GM12878 (cell line): ENCODE data around the gene NELFE. TPM values are rescaled to one million over a fixed set of nuclear protein-coding genes. Genes with fewer than 3 reads are reported as not detected.

Experiments used
- BACH1 ChIP-seq: fragments of 450-650 bp; IDR thresholded peaks from 2 replicates; pipeline ENCODE4 v1.6.1; 2017; ENCODE audit warnings: mild to moderate bottlenecking, borderline replicate concordance
- BHLHE40 ChIP-seq, 2 experiments: fragments of 450-650 bp in 1 of 2; IDR thresholded peaks; 2 replicates each; pipeline ENCODE4 v1.6.1; 2011 to 2017; ENCODE audit warnings: low read depth in 2 of 2, borderline replicate concordance in 1 of 2, improper control_type of control experiment in 1 of 2, low read length in 1 of 2, mild to moderate bottlenecking in 1 of 2
- EP300 ChIP-seq, 2 experiments: fragments of 150-350 bp in 1 of 2; IDR thresholded peaks; 2 replicates each; pipeline ENCODE4 v1.6.1; 2011 to 2012; ENCODE audit warnings: low read depth in 2 of 2, low read length in 2 of 2, borderline replicate concordance in 1 of 2, improper control_type of control experiment in 1 of 2, inconsistent platforms in 1 of 2; ENCODE audit not compliant: control insufficient read depth in 1 of 2
- IKZF2 ChIP-seq, 2 experiments: fragments of 450-650 bp; IDR thresholded peaks; 2 replicates each; pipeline ENCODE4 v1.6.1; 2017; ENCODE audit warnings: mild to moderate bottlenecking in 2 of 2, moderate library complexity in 2 of 2
- KLF5 ChIP-seq: fragments of 450-650 bp; IDR thresholded peaks from 2 replicates; pipeline ENCODE4 v1.6.1; 2014; ENCODE audit warnings: mild to moderate bottlenecking; ENCODE audit not compliant: partially characterized antibody
- LARP7 ChIP-seq: fragments of 450-650 bp; IDR thresholded peaks from 2 replicates; pipeline ENCODE4 v1.6.1; 2017; ENCODE audit warnings: mild to moderate bottlenecking
- MEF2A ChIP-seq: IDR thresholded peaks from 2 replicates; pipeline ENCODE4 v1.6.1; 2011; ENCODE audit warnings: low read depth, mild to moderate bottlenecking, low read length, moderate library complexity; ENCODE audit not compliant: insufficient read depth
- MEF2B ChIP-seq: fragments of 450-650 bp; IDR thresholded peaks from 2 replicates; pipeline ENCODE4 v1.6.1; 2018; ENCODE audit warnings: mild to moderate bottlenecking, moderate library complexity; ENCODE audit not compliant: partially characterized antibody, poor library complexity, severe bottlenecking
- NFYA ChIP-seq: IDR thresholded peaks from 2 replicates; pipeline ENCODE4 v1.6.1; 2011; ENCODE audit warnings: low read depth, mild to moderate bottlenecking, low read length, improper control_type of control experiment, borderline replicate concordance
- POLR2AphosphoS5 ChIP-seq: IDR thresholded peaks from 2 replicates; pipeline ENCODE4 v1.6.1; 2011; ENCODE audit warnings: mild to moderate bottlenecking, low read length, inconsistent platforms
- RELA ChIP-seq: fragments of 450-650 bp; IDR thresholded peaks from 2 replicates; pipeline ENCODE4 v1.8.0; 2014; ENCODE audit warnings: borderline replicate concordance; ENCODE audit not compliant: partially characterized antibody
- SIN3A ChIP-seq: IDR thresholded peaks from 2 replicates; pipeline ENCODE4 v1.6.1; 2012; ENCODE audit warnings: low read depth, low read length, improper control_type of control experiment
- ZZZ3 ChIP-seq: IDR thresholded peaks from 2 replicates; pipeline ENCODE4 v1.6.1; 2011; ENCODE audit warnings: low read depth; ENCODE audit not compliant: control insufficient read depth, insufficient read length
- polyA plus RNA-seq, 11 experiments: library from polyadenylated mRNA; depleted of rRNA in 4 of 11; unstranded in 6 of 11; stranded (reverse) in 5 of 11; fragments of >200 nt; fragmentation: Nextera tagmentation in 4 of 11; fragmentation: Illumina TruSeq in 1 of 11; extraction: Ambion mirVana in 4 of 11; extraction: Trizol in 1 of 11; gene quantifications; 1 replicate in 1 of 11; 2 replicates in 10 of 11; pipeline versions ENCODE4 v1.2.1 to v1.2.3, GENCODE V29; 2011 to 2016; ENCODE audit warnings: inconsistent platforms in 2 of 11, missing spikeins in 2 of 11, low read depth in 1 of 11
- total RNA-seq, 4 experiments: library from RNA; depleted of rRNA in 3 of 4; stranded (reverse); fragments of >200 nt in 3 of 4; fragmentation: Illumina TruSeq in 1 of 4; extraction: Trizol in 1 of 4; gene quantifications; 2 replicates each; pipeline versions ENCODE4 v1.2.1 to v1.2.3, GENCODE V29; 2013 to 2021
- TF ChIP-seq, protein P1 (sequence below): IDR thresholded peaks from 2 replicates; pipeline ENCODE4 v1.6.1; 2011; ENCODE audit warnings: borderline replicate concordance, low read depth, mild to moderate bottlenecking, moderate library complexity, mixed read lengths, low read length; ENCODE audit not compliant: insufficient read depth; ENCODE audit errors: extremely low read length
- TF ChIP-seq, protein P2 (sequence below): IDR thresholded peaks from 2 replicates; pipeline ENCODE4 v1.6.1; 2011; ENCODE audit warnings: low read depth, low read length, improper control_type of control experiment, borderline replicate concordance
- TF ChIP-seq, protein P3 (sequence below): fragments of 450-650 bp; IDR thresholded peaks from 2 replicates; pipeline ENCODE4 v1.6.1; 2014; ENCODE audit warnings: mild to moderate bottlenecking
- TF ChIP-seq, protein P4 (sequence below): fragments of 450-650 bp; IDR thresholded peaks from 2 replicates; pipeline ENCODE4 v1.6.1; 2017; ENCODE audit warnings: low read depth, mild to moderate bottlenecking, moderate library complexity
- TF ChIP-seq, protein P5 (sequence below): fragments of 450-650 bp; IDR thresholded peaks from 2 replicates; pipeline ENCODE4 v1.6.1; 2016; ENCODE audit warnings: mild to moderate bottlenecking, moderate library complexity, borderline replicate concordance

Gene NELFE
- total and polyA plus RNA-seq, 10 of the 15 experiments (the other 5 are each of a cell fraction or from before 2014, with no cell fraction given) = 8.5 to 105 (median 59.7) TPM

DNA sequence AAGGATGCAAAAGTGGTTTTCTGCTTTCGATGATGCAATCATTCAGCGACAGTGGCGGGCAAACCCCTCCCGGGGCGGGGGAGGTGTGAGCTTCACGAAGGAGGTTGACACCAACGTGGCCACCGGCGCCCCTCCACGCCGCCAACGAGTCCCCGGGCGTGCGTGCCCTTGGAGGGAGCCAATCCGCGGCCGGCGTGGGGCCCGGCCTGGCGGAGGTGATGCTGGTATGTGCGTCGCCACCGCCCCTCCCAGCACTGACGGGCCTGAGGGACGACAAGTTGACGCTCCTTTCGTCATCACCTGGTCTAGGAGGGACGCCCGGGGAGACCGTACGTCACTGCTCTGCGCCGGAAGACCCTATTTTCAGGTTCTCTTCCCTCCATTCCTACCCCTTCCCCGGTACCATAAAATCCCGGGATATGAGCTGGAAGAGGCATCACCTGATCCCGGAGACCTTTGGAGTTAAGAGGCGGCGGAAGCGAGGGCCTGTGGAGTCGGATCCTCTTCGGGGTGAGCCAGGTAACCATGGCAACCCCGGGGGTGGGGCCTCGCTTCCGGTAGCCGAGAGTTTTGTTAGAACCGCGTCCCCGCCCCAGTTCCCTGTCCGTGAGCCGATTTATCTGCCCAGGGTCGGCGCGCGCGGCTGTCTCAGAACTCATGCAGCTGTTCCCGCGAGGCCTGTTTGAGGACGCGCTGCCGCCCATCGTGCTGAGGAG lies 13.4 kb upstream of the NELFE start, which contains the start of gene DXO (continued):
- TF ChIP-seq, protein P1, sequence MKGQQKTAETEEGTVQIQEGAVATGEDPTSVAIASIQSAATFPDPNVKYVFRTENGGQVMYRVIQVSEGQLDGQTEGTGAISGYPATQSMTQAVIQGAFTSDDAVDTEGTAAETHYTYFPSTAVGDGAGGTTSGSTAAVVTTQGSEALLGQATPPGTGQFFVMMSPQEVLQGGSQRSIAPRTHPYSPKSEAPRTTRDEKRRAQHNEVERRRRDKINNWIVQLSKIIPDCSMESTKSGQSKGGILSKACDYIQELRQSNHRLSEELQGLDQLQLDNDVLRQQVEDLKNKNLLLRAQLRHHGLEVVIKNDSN = peak; percentile 38
- peak; percentile 85 for TF ChIP-seq RELA
- TF ChIP-seq SIN3A = peak; percentile 87
- TF ChIP-seq EP300 (IDR thresholded peaks at IDR 0.05; ENCODE audit: borderline replicate concordance in 1 of 2, control insufficient read depth in 1 of 2, low read depth in 2 of 2, low read length in 2 of 2) = peak; percentile 49 to 51; a peak in 1 of 4 replicates
- TF ChIP-seq, protein P2, sequence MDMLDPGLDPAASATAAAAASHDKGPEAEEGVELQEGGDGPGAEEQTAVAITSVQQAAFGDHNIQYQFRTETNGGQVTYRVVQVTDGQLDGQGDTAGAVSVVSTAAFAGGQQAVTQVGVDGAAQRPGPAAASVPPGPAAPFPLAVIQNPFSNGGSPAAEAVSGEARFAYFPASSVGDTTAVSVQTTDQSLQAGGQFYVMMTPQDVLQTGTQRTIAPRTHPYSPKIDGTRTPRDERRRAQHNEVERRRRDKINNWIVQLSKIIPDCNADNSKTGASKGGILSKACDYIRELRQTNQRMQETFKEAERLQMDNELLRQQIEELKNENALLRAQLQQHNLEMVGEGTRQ = no peak; the same call in 1 of the 2 replicates
- peak; percentile 68; the same call in 1 of the 2 replicates for TF ChIP-seq BACH1
- TF ChIP-seq, protein P3, sequence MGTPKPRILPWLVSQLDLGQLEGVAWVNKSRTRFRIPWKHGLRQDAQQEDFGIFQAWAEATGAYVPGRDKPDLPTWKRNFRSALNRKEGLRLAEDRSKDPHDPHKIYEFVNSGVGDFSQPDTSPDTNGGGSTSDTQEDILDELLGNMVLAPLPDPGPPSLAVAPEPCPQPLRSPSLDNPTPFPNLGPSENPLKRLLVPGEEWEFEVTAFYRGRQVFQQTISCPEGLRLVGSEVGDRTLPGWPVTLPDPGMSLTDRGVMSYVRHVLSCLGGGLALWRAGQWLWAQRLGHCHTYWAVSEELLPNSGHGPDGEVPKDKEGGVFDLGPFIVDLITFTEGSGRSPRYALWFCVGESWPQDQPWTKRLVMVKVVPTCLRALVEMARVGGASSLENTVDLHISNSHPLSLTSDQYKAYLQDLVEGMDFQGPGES = peak; percentile 25; the same call in 1 of the 2 replicates
- peak; percentile 84 for TF ChIP-seq MEF2B
- TF ChIP-seq, protein P4, sequence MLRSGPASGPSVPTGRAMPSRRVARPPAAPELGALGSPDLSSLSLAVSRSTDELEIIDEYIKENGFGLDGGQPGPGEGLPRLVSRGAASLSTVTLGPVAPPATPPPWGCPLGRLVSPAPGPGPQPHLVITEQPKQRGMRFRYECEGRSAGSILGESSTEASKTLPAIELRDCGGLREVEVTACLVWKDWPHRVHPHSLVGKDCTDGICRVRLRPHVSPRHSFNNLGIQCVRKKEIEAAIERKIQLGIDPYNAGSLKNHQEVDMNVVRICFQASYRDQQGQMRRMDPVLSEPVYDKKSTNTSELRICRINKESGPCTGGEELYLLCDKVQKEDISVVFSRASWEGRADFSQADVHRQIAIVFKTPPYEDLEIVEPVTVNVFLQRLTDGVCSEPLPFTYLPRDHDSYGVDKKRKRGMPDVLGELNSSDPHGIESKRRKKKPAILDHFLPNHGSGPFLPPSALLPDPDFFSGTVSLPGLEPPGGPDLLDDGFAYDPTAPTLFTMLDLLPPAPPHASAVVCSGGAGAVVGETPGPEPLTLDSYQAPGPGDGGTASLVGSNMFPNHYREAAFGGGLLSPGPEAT = peak; percentile 92
- no peak for TF ChIP-seq ZZZ3
- peak; percentile 53; the same call in 1 of the 2 replicates for TF ChIP-seq POLR2AphosphoS5
- TF ChIP-seq BHLHE40 (IDR thresholded peaks at IDR 0.05; ENCODE audit: borderline replicate concordance in 1 of 2, low read depth in 2 of 2, low read length in 1 of 2) = peak; percentile 69 to 83; a peak in 3 of 4 replicates
- TF ChIP-seq KLF5 = peak; percentile 45
- peak; percentile 89 for TF ChIP-seq LARP7
- TF ChIP-seq NFYA = no peak
- TF ChIP-seq, protein P5, sequence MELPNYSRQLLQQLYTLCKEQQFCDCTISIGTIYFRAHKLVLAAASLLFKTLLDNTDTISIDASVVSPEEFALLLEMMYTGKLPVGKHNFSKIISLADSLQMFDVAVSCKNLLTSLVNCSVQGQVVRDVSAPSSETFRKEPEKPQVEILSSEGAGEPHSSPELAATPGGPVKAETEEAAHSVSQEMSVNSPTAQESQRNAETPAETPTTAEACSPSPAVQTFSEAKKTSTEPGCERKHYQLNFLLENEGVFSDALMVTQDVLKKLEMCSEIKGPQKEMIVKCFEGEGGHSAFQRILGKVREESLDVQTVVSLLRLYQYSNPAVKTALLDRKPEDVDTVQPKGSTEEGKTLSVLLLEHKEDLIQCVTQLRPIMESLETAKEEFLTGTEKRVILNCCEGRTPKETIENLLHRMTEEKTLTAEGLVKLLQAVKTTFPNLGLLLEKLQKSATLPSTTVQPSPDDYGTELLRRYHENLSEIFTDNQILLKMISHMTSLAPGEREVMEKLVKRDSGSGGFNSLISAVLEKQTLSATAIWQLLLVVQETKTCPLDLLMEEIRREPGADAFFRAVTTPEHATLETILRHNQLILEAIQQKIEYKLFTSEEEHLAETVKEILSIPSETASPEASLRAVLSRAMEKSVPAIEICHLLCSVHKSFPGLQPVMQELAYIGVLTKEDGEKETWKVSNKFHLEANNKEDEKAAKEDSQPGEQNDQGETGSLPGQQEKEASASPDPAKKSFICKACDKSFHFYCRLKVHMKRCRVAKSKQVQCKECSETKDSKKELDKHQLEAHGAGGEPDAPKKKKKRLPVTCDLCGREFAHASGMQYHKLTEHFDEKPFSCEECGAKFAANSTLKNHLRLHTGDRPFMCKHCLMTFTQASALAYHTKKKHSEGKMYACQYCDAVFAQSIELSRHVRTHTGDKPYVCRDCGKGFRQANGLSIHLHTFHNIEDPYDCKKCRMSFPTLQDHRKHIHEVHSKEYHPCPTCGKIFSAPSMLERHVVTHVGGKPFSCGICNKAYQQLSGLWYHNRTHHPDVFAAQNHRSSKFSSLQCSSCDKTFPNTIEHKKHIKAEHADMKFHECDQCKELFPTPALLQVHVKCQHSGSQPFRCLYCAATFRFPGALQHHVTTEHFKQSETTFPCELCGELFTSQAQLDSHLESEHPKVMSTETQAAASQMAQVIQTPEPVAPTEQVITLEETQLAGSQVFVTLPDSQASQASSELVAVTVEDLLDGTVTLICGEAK = peak; percentile 97
- 0 out of 2 replicates have a peak, but pooled peaks have one; percentile 20 for TF ChIP-seq MEF2A
- peak; percentile 86 to 89 for TF ChIP-seq IKZF2 (IDR thresholded peaks at IDR 0.05)
